GM18867 (cell line): ENCODE measurements around the gene TNFSF13B.
"Not testable (repeated sequence)": the region's sequence is repeated elsewhere in the genome, so short reads cannot be mapped to it uniquely, and the experiment has no call there.

Source experiments
- ATAC-seq: cut with Tn5 transposase; IDR thresholded peaks from one replicate; pipeline ENCODE4 v1.9.1; 2021; ENCODE audit warnings: mild to moderate bottlenecking, moderate library complexity; ENCODE audit not compliant: unreplicated experiment

Gene TNFSF13B

GRCh38 chr13:108278466-108278865, 8.9 kb downstream of the TNFSF13B start:
- no peak for ATAC-seq

- no peak for ATAC-seq
Measured at GRCh38 chr13:108281901-108282300, 12.4 kb downstream of the TNFSF13B start.

DNA sequence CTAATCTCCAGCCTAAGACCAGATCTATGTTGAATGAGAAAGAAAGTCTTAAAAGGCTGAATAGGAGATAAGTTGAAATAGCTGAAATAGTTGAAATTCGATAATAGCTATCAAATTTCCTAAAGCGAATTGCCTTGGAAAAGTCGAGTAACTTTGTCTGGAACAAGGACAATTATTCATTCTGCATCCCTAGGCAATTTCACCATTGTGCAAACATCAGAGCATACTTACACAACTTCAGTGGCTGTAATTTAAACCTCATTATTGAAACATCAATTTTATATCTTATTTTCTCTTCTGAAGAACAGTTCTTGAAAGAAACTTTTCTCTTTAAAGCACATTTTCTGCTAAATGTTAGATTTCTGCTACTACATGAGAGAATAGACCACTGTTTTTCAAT, 13.6 kb downstream of the TNFSF13B start:
- ATAC-seq, result no peak

DNA sequence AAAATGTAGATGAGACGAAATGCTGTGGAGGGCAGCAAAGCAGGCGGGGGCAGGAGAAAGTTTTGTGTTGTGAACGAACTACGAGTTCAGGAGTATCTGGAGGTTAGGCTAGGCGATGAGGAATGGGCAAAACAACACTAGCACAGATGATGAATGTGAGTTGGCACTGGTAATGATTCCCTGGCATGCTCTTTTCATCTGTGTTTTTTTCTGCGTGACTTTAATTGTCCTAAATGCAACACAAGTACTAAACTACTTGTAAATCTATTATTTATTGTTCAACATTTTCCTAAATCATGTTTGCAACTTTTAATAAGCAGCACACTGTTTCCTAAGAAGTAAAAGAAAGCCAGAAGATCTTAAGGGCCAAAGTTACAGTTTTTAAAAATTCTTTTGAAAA, 19.2 kb downstream of the TNFSF13B start:
- no peak for ATAC-seq

DNA sequence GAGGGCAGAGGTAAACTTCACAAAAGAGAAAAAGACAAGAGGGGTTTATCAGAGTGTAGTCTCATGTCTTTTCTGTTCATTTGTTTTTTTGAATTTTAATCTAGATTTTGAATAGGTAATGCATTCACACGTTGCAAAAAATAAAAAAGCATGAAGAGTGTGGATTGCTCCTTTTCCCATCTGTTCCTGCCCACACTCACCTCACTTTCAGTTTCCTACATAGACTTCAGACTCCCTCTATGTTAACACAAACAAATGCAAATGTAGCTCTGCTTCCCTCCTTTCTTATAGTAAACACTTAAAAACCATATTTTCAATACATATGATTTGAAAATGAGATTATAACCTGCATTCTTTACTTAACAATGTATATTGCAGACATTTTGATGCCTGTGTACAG, 20.3 kb downstream of the TNFSF13B start:
- no peak for ATAC-seq

- no peak for ATAC-seq
Measured at GRCh38 chr13:108297114-108297513, 27.6 kb downstream of the TNFSF13B start.

GRCh38 chr13:108302279-108302678, 32.8 kb downstream of the TNFSF13B start:
- no peak for ATAC-seq

GRCh38 chr13:108304170-108305016, 34.9 kb downstream of the TNFSF13B start:
- ATAC-seq, result no peak

GRCh38 chr13:108305655-108306054, 36.1 kb downstream of the TNFSF13B start:
- peak; percentile 64 for ATAC-seq

- no peak for ATAC-seq
Measured at GRCh38 chr13:108306860-108307259, 37.3 kb downstream of the TNFSF13B start.

GRCh38 chr13:108311596-108311995, 42.1 kb downstream of the TNFSF13B start:
- ATAC-seq, result not testable (repeated sequence)

GRCh38 chr13:108313382-108313781, 43.9 kb downstream of the TNFSF13B start:
- no peak for ATAC-seq

GRCh38 chr13:108315273-108315672, 45.8 kb downstream of the TNFSF13B start:
- peak; percentile 66 for ATAC-seq

GRCh38 chr13:108315991-108316390, 46.5 kb downstream of the TNFSF13B start:
- no peak for ATAC-seq

- no peak for ATAC-seq
Measured at GRCh38 chr13:108316413-108316812, 46.9 kb downstream of the TNFSF13B start.

GRCh38 chr13:108322206-108322824, 52.8 kb downstream of the TNFSF13B start:
- ATAC-seq, result peak; percentile 87

DNA sequence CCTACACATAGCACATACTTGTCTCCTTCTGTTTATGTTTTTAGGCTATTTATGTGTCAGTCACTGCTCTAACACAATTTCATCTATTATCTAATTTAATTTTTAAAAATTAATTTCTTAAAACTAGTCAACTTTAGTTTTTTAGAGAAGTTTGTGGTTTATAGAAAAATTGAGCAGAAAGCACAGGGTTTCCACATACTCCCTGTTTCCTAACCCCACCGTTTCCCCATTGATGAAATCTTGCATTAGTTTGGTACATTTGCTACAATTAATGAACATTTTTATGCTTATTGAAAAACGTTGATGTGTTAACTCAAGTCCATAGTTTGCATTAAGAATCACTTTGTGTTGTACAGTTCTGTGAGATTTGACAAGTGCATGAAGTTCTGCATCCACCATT, 53.5 kb downstream of the TNFSF13B start:
- ATAC-seq, result no peak

DNA sequence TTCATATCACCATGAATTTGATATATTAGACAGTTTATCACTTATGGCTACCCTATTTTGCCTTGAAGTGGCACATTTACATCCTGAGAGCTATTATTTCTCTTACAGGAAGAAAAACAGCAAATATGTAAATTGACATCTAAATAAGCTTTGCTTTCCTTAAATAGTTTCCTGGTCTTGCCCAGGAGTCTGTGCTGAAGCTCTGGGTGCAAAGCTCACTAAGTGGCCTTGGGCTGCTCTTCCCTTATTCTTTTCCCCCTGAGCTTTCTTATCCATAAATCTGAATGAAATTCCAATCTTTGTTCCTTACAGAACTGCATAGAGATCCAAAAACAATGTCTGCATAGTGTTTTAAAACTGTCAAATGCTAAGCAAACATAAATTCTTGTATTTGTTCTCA, 56.3 kb downstream of the TNFSF13B start:
- peak; percentile 15 for ATAC-seq

- ATAC-seq, result peak; percentile 92
Measured at GRCh38 chr13:108326309-108326708, 56.8 kb downstream of the TNFSF13B start.

DNA sequence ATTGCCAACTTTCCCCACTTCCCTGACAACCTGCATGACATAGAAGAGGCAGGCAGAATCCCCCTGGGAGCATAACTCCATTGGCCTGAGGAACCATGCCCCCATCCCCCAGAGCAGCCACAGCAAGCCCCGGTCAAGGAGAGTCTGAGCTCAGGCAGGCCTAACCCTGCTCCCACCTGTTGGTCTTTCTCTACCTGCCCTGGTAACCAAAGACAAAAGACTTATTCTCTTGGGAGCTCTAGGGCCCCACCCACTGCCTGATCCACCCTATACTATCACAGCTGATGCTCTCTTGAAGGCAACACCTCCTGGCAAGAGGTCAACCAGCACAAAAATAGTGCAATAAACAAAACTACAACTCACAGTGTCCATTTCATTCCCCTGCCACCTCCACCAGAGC, 59.3 kb downstream of the TNFSF13B start:
- ATAC-seq, result no peak

- no peak for ATAC-seq
Measured at GRCh38 chr13:108332791-108333190, 63.3 kb downstream of the TNFSF13B start.
